Neural cell (in vitro differentiated cells): ENCODE data around the gene UGT1A4.

Source experiments
- CTCF ChIP-seq: fragments of 450-650 bp; IDR thresholded peaks from 2 replicates; pipeline ENCODE4 v1.5.1; 2014; ENCODE audit warnings: antibody characterized with exemption, mild to moderate bottlenecking, moderate library complexity; ENCODE audit not compliant: poor library complexity, severe bottlenecking
- EP300 ChIP-seq: fragments of 450-650 bp; conservative IDR thresholded peaks from 2 replicates; pipeline ENCODE4 v1.6.1; 2014; ENCODE audit warnings: antibody characterized with exemption, mild to moderate bottlenecking, moderate library complexity; ENCODE audit not compliant: poor library complexity, severe bottlenecking
- EZH2 ChIP-seq: fragments of 200-600, 300-800 bp; shearing (Covaris generic), sonication (generic); IDR thresholded peaks from 2 replicates; pipeline ENCODE4 v1.6.1; 2014; ENCODE audit warnings: antibody characterized with exemption, low read length, borderline replicate concordance, mild to moderate bottlenecking; ENCODE audit not compliant: insufficient read depth, poor library complexity, severe bottlenecking
- MXI1 ChIP-seq: fragments of 450-650 bp; conservative IDR thresholded peaks from 2 replicates; pipeline ENCODE4 v1.6.1; 2014; ENCODE audit warnings: antibody characterized with exemption, mild to moderate bottlenecking; ENCODE audit not compliant: poor library complexity, severe bottlenecking
- POLR2AphosphoS5 ChIP-seq: IDR thresholded peaks from 2 replicates; pipeline ENCODE4 v1.6.1; 2012
- RAD21 ChIP-seq: fragments of 450-650 bp; conservative IDR thresholded peaks from 2 replicates; pipeline ENCODE4 v1.6.1; 2014; ENCODE audit warnings: antibody characterized with exemption, mild to moderate bottlenecking, moderate library complexity
- REST ChIP-seq: IDR thresholded peaks from 2 replicates; pipeline ENCODE4 v1.6.1; 2012; ENCODE audit warnings: borderline replicate concordance
- SMC3 ChIP-seq: fragments of 450-650 bp; conservative IDR thresholded peaks from 2 replicates; pipeline ENCODE4 v1.6.1; 2014; ENCODE audit warnings: antibody characterized with exemption, mild to moderate bottlenecking, moderate library complexity; ENCODE audit not compliant: poor library complexity
- TAF1 ChIP-seq: IDR thresholded peaks from 2 replicates; pipeline ENCODE4 v1.6.1; 2012; ENCODE audit warnings: low read depth

- TF ChIP-seq REST: no peak
- no peak for TF ChIP-seq CTCF
- no peak for TF ChIP-seq MXI1
- TF ChIP-seq EP300: no peak
- TF ChIP-seq POLR2AphosphoS5: no peak
- TF ChIP-seq TAF1: no peak
- TF ChIP-seq RAD21: no peak
- TF ChIP-seq EZH2: no peak
- TF ChIP-seq SMC3: no peak
Measured at GRCh38 chr2:233672886-233673285, 45.6 kb upstream of the UGT1A4 start.
